Activated CD4-positive, alpha-beta T cell treated with anti-CD3 and anti-CD28 coated beads, Interleukin-2, Interleukin-4, amounts not matched to agents 100 ng/mL and 50 ng/mL, durations not matched to agents 16 hours and 8 hours (primary cell): ENCODE data around the gene RASGEF1B.

ENCODE experiments used
- DNase-seq: peaks from one replicate; pipeline ENCODE4 v3.0.0-alpha.2; 2020; ENCODE audit warnings: low spot score

Gene RASGEF1B

DNA sequence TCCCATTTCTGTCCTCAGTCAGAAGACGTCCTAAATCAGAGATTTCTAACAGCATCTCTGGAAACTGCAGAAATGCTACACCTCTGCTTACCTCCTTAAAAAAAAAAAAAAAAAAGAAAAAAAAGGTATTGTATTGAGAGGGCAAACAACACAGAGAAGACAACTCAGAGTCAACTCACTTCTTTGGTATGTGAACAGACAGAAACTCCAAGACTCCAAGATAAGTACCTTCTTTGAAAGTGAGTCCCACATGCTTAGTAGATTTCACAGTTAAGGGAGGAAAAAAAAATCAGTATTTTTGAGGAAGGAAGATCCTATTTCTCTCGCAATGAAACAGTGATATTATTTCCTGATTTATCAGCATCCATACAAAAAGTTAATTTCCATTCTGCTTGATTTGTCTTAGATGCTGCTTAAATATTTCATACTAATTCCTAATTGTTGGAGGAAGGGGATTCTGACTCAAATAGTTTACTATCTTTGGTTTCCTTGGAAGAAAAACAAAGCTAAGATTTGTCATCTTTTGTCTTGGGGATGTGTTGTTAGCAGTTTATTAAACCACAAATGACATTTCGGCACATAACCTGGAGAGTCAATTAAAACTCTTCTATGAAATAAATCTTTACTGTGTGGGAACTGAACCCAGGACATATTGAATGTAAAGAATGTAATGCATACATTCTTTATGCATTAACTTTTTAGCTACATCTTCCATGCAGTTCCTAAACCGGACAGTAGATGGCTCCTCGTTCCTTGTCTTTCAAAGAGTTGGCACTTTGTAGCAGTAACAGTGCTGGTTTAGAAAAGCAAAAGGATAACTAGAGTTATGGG is 4.7 kb downstream of the RASGEF1B start:
- peak; percentile 76 for DNase-seq

DNA sequence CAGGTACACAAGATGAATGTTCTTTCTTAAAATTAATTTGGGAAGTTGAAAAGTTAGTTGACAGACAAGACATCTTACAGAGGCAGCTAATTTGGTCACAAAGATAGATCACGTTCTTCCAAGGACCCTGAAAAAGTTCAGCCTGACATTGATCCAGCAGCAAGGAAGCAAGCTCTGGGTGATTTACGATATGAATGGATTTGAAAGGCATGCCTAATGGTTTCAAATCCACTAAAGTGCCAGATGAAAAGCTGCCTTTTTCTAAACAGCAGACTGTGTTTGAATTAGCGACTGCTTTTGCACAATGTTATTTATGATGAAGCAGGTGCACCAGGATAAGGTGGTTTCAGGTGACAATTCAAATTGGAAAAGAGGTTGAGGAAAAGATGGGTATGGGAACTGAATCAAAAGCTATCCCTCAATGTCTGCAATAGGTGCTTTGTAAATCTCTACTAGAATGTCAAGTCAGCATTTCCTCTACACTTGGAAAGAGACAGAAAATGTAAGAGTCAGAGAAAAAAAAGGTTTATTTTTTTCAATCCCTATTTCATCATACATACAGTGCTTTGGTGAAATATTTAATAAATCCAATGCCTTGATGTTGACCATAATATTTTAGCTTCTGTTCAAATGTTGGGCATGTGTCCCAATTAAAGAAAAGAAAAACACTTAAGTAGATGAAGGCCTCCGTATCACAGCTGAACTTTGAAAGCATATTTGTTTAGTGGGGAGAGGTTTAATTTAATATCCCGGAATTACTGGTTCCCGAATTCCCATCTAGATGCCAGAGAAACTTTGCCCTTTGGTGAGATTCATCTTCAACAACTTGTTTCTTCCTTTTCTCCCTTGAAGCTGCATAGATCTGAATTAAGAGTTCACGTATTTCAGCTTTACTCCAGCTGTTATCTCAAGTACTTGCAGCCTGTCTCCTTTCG is 6.0 kb downstream of the RASGEF1B start:
- DNase-seq: no peak

DNA sequence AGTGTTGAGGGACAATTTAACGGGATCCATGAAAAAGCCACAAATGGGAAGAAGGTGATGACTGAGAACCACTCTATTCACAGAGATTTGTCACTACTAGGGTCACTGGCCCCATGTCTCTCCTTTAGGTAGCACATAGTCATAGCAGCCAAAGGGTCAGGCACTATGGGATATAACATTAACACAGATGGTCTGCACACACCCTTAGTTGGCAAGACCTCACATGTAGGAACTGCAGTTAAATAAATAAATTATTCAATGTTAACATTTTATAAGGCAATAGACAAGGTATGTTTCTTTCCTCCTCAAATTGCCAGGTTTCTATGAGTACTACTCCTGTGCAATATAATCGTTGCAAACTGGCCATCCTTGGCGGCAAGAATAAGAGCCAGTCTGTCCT is 10.9 kb downstream of the RASGEF1B start:
- no peak for DNase-seq

DNA sequence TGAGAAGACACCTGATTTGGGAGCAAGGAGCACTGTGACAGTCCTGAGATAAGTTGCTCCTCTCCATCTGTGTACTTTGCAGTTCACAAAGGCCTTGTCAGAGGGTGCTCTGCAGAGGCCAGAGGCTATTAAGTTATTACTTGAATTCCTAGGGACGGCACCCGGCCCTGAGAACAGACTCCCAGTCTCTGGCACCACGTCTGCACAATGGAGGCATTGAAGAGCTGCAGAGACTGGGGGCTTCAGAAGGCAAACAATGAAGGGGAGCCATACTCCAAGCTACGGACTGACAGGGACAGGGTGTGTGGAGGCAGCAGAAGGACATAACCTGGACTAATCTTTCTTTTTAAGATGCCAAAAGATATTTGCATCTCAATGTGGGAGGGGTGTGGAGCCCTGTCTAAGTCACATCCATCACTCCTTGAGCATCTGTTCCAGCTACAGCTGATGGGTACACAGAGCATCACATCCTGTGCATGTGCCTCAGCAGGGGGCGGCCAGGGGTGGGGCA is 11.5 kb downstream of the RASGEF1B start:
- DNase-seq: no peak

DNA sequence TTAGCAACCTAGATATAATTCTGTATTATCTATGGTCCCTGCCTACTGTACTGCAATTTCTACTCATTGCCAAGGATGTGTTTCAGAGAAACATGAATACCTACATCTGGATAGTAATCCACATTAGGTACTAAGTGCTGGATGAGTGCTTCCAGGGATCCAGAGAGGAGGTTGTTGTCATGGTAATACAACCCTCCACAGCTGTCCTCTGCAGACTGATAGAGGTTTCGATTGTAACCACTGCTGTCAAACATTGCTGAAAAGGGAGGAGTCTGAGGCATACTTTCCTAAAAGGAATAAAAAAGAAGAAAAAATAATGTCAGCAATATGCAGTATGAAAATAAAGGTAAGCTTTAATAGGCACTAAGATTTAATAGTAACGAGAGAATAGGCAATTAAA is 12.5 kb downstream of the RASGEF1B start:
- DNase-seq: no peak

DNA sequence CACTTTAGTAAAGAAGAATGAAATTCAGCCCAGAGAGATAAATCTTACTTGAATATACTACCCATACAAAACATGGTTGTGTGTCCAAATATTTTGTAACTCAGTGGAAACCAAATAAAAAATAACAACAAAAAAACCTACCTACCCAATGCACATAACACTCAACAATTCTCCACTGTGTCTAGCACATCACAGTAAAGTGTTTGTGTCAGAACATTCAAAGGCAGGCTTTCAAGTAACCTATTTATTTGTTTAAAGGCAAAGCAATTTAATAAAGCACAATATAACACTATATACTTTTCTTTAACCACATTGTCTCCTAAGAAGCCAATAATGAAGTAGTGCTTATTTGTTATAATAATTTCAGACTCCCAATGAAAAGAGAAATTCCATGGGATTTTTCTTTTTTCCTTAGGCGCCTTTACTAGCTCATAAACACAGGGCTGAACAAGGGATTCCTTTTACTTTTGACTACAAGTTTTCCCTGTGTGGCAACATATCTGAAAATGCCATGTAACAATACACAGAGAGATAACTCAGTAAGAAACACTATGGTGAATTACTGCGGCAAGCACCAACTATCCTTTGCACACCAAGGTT is 13.7 kb downstream of the RASGEF1B start:
- DNase-seq: no peak

DNA sequence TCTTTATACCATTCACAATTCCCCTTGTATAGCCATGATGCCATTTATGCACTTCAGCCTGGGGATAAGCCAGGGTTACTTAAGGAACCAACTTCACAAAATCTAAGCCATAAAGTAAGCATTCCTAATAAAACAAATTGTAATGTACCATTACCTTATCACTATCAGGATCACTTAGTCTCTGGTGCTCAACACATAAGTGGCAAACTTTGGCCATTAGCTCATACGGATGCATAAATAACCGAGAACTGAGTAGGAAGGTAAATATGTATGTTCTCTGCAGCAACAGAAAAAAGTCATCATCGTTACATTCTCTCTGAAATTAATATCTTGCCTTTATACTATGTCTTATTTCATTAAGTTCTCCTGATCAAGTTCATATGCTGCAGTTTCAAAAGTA is 14.4 kb downstream of the RASGEF1B start:
- DNase-seq: no peak

DNA sequence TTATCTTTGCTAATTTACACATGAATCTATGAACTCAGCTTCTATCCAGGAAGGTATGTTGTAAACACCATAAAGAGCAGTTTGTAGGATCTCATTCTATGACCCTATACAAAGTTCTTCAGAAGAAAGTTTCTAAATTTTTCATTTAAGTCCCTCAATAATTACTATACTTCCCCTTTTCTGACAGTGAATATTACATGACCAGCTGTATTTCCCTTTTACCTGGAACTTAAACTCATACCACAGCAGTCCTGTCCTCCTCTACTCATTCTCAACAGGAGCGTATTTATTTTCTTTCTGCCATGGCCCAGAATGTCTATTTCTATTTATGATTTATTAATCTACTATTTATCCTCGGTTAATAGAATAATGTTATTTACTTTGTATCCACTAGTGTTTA is 15.8 kb downstream of the RASGEF1B start:
- DNase-seq: no peak

DNA sequence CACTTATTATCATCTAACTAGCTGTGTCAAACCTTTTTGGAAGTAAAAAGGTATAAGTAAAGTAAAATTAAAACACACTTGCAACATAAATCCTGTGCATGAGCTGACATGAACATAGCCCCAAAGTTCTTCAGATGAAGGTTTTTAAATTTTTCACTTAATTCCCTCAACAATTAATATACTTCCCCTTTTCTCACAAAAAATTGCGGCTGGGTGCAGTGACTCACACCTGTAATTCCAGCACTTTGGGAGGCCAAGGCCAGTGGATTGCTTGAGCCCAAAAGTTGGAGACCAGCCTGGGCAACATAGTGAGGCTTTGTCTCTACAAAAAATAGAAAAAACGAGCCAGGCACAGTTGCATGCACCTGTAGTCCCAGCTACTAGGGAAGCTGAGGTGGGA is 16.8 kb downstream of the RASGEF1B start:
- DNase-seq: no peak

DNA sequence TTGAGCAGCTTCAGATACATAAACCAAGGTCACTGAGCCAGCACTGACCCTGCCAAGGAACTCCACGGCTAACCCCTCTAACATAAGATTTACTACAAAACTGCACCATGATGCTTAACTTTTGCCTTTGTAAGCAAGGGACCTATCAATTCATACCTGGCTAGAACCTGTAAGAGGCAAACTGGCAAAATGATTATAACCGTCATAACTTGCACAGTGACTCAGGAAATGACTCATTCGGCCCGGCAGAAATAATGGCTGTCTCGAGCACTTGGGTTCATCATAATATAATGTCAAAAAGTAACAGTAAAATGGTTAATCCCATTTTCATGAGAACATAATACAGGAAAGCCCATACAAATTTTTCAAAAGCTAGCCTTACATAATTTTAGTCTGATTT is 17.2 kb downstream of the RASGEF1B start:
- DNase-seq: peak; percentile 72

DNA sequence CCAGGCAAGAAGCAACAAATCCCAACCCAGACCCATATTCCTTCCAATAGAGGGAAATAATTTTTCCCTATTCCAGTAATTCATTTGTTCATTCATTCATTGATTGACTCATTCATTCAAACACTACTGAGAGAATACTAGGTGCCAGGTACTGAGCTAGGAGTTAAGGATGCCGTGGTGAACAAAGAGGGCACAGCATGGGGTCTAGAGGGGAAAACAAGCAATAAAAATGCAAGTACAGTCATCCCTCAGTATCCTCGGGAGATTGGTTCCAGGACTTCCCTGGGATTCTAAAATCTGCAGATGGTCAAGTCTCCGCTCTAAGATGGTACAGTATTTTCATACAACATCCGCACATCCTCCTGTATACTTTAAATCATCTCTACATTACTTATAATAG is 18.7 kb downstream of the RASGEF1B start:
- DNase-seq: no peak

DNA sequence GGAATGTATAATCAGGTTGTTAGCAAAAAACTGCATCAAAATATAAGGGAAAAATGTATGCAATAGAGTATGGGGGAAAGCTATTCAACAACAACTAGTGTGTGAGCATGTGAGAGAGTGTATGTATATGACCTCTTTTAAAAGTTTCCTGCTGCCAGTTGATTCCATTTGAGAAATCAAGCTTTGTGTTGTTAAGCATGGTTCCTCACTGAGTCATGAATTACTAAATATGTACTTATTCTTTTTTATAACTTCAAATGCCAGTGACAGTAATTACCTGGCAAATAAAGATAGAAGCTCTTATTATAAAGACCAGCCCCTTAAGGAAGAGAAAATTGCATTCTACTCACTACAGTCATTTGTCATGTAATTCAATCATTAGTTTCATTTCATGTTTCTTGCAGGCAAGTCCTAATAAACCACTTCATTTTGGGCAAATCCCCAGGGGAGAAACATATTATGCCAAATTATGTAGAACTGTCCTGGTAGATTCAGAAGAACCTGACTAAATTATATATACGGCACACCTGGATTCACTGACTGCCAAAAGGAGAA is 19.2 kb downstream of the RASGEF1B start:
- no peak for DNase-seq

DNA sequence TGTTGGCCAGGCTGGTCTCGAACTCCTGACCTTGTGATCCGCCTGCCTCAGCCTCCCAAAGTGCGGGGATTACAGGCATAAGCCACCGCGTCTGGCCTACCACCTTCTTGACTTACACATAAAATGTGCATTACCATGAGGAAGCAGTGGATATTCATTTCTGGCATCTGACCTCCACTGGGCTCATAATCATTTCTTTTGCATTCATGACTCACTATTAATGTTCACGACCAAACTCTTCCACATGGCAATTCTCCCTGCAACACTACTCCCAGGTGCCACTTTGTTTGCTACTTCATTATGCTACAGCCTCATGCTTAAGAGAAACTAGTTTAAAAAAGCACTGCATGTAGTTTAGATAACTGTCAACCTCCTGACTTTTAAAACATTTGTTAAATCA is 22.7 kb downstream of the RASGEF1B start:
- DNase-seq: no peak

DNA sequence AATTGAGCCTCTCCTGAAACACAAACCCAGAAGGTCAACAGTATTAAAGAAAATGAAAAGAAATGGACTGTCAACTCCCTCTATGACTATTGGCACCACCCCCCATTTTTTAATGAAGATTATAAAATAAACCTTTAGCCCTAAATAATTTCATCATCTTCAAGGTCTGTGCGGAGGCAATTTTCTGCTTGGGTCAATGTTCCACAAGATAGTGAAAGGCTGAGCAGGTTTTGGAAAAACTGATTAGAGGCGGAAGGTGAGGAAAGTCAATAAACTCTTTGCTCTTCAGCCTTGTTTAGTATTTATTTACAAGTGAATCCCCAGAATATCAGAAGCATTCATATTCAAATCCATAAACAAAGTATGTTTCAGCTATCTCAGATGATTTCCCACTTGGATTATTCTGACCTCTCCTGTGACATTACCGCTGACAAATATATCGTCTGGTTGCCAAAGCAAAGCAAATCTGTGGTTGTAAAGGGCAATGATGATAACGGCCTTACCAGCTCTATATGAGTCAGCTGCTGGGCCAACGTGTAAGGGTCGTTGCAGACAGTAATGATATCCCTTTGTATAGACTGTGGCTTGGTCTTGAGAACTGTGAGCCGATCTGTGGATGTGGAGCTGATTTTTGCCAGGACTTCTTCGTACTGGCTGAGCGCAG is 24.0 kb downstream of the RASGEF1B start:
- DNase-seq: no peak

DNA sequence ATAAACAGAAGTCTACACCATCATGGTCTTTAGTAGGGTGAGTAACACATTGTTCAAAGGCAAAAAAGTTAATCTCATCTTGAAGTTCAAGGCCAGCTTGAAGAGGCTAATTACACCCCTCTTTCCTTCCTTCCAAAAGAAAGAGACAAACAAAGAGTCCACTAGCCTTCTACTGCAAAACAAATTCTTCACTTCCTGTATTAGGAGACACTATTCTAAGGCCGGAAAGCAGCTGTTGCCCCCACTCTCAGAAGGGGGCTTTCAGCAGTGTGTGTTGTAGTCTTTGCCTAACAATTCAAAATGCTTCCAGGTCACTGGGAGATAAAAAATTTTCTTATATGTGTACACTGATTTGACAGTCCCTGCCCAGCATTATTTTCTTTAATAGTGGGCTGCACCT is 25.1 kb downstream of the RASGEF1B start:
- no peak for DNase-seq

DNA sequence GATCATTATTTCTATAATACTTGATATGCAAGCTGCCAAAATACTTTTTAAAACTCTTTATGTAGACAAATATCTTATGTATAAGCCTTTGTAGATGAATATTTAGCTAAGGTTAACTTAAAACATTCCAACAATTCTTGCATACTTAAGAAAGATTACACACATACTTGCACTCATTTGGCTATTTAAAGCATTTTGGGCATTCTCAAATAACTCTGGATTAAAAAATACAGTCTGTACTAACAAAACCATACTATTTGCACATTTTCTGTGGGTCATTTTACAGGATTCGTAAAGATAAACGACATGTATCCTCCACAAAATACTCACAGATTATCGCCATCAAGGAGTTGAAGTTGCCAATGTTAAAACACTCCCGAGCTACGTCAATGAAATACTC is 26.5 kb downstream of the RASGEF1B start:
- DNase-seq: no peak

DNA sequence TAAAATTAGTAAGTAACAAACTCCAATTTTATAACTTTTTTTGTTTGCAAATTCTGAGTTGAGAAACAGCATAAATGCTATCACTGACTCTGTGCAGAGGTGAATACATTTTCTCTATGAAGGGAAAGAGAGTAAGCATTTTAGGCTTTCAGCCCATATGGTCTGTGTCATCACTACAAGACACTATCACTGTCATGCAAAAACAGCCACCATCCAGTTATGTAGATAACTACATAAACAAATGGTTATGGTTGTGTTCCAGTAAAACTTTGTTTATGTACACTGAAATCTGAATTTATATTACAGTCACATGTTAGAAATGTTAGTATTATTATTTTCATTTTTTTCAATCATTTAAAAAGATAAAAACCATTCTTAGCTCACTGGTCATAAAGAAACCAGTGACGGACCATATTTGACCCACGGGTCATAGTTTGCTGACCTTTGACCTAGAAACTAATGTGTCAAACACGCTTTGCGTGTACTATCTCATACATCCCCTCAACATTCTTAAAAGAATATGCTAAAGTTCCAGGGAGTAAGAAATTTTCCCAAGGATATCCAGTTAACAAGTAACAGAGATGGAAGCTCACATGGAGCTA is 29.1 kb downstream of the RASGEF1B start:
- DNase-seq: no peak

DNA sequence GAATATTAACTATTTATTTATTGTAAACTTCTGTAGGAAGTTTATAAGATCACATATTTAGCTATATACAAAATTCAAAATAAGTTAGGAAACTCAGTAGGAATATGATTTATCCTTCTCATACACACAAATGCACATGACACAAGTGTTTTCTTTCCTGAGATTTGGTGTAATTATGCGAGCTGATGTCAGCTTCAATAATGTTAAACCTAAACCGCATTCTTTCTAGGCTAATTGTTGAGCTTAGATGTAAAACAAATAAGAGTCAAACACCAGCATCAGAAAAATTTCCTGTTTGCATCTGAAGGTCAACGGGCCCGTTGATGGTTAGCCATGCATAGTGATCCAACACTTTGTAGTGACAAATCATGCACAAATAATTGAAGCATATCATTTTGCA is 30.8 kb downstream of the RASGEF1B start:
- no peak for DNase-seq

DNA sequence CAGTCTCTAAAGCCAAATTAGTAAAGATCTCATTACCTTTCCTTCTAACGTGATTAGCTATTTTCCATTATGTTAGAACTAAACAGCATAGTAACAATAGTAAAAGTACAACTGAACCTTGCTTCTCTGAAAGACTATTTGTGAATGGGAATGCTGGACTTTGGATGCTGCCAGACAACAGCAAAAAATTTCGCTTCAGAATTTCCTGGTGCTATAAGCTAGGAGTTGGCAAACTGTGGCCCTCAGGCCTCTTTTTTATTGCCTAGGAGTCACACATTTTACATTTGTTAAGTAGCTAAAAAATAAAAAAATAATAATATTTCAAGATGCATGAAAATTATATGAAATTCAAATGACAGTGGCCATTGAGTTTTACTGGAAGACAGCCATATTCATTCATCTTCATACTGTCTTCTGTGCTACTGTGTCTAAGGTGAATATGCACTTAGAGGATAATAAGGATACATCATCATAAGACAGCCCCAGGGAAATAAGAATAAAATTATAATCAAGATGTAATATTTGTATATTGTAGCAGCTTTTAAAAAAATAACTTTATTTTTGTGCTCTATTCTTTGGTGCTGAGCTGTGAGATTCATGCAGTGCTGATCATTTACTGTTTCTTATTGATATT is 34.6 kb downstream of the RASGEF1B start:
- DNase-seq: no peak

DNA sequence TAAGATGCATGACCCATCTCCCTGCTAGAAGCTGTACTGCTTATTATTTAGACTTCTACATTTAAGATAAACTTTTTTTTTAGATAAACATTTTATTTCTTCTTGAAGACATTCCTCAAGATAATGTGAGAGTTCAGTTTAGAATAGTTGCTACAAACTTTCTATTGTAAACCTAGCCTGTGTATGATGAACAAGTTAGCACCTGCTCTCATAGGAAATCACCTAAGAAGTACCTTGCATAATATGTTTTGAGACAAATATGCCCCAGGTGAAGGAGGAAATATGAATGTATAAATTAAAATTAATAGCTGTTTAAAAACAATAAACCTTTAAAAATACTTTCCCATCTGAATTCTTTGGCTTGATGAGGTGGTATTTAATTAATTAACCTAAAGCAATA is 35.6 kb downstream of the RASGEF1B start:
- no peak for DNase-seq

DNA sequence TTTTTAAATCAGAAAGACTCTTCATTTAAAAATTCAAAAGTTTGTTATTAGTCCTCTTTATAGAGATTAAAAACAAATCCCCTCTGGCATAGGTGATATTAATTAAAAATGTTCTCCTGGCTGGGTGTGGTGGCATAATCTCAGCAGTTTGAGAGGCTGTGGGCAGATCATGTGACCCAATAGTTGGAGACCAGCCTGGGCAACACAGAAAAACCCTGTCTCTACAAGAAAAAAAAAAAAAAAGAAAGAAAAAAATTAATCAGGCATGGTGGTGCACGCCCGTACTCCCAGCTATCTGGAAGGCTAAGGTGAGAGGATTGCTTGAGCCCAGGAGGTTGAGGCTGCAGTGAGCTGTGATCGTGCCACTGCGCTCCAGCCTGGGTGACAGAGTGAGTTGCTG is 38.9 kb downstream of the RASGEF1B start:
- DNase-seq: no peak
